Activated naive CD4-positive, alpha-beta T cell treated with anti-CD3 and anti-CD28 coated beads, Interleukin-2, amount 50 U/mL, for 24 hours (primary cell): ENCODE measurements around the gene UNG.
"Not testable (repeated sequence)": the region's sequence is repeated elsewhere in the genome, so short reads cannot be mapped to it uniquely, and the experiment has no call there.

Source experiments
- H3K27ac Mint-ChIP-seq: one replicate; pipeline ENCODE4 v1.8.0; 2021; ENCODE audit warnings: mild to moderate bottlenecking, mixed read lengths
- H3K27me3 Mint-ChIP-seq: one replicate; pipeline ENCODE4 v1.8.0; 2021; ENCODE audit warnings: mixed read lengths
- H3K36me3 Mint-ChIP-seq: one replicate; pipeline ENCODE4 v1.8.0; 2021; ENCODE audit warnings: mixed read lengths
- H3K4me1 Mint-ChIP-seq: one replicate; pipeline ENCODE4 v1.8.0; 2021; ENCODE audit warnings: mixed read lengths
- H3K4me3 Mint-ChIP-seq: one replicate; pipeline ENCODE4 v1.8.0; 2021; ENCODE audit warnings: mild to moderate bottlenecking, mixed read lengths
- H3K9me3 Mint-ChIP-seq: one replicate; pipeline ENCODE4 v1.8.0; 2021; ENCODE audit warnings: mixed read lengths

The UNG gene

DNA sequence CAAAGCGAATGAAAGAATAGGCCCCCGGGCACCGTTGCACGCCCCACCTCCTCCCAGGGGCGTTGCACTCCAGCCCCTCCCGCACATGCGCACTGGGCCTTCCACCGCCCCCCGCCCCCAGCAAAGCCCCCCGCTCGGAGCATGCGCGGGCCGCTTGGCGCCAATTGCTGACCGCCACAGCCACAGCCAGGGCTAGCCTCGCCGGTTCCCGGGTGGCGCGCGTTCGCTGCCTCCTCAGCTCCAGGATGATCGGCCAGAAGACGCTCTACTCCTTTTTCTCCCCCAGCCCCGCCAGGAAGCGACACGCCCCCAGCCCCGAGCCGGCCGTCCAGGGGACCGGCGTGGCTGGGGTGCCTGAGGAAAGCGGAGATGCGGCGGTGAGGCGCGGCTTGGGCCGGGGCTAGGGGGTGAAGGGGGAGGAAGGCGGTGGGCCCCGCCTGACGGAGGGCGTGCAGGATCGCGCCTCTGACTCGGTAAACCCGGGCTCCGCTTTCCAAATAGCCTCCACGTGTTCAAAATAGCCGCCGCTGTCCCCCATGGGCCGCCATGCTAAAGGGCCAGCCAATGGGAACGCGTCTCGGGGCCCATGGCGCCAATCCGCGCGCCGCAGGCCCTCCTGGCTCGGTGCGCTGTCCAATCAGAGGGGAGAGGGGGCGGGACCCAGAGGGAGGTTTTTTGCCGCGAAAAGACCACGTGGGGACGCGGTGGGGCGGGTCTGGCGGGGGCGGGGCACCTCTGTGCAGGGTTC lies at the start of gene UNG:
TSS of gene UNG (plus strand) at position 163 of the 748 bp plus-strand sequence. CDS start at position 246, 83 bp downstream.
- H3K27ac Mint-ChIP-seq: peak within 1 kb of the TSS; percentile 95
- H3K4me3 Mint-ChIP-seq: peak within 1 kb of the TSS; percentile 92
- no peaks in the 10 kb centered on the region for H3K9me3 Mint-ChIP-seq
- H3K36me3 Mint-ChIP-seq: peaks cover 10% of the 10 kb centered on the region
- peaks cover 39% of the 10 kb centered on the region for H3K4me1 Mint-ChIP-seq
- no peaks in the 10 kb centered on the region for H3K27me3 Mint-ChIP-seq

DNA sequence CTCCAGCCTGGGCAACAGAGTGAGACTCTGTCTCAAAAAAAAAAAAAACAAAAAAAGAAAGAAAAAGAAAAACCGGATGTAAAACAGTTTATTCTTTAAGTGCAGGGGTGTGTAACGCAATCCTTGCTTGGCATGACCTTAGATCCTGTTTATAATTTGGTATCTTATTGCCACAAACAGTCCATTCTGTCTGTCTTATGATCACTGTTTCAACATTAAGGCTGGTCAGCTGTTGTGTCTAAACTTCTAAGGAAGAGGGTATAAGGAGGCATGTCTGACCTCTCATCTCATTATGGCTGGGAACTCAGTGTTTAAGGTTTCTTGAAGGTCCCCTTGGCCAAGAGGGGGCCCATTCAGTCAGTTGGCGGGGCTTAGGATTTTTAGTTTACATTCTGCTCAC lies 48.7 kb upstream of the UNG start:
- H3K4me1 Mint-ChIP-seq: peaks cover 11% of the 10 kb centered on the region
- H3K4me3 Mint-ChIP-seq, H3K27me3 Mint-ChIP-seq, H3K36me3 Mint-ChIP-seq, H3K27ac Mint-ChIP-seq, H3K9me3 Mint-ChIP-seq: not testable (repeated sequence)

DNA sequence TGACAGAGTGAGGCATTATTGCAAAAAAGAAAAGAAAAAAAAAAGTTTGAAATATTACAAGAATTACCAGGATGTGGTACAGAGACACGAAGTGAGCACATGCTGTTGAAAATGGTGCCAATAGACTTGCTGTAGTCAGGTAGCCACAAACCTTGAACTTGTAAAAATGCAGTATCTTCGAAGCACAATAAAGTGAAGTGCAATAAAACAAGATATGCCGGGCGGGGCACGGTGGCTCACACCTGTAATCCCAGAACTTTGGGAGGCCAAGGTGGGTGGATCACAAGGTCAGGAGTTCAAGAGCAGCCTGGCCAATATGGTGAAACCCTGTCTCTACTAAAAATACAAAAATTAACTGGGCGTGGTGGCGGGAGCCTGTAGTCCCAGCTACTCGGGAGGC lies 47.6 kb upstream of the UNG start:
- not testable (repeated sequence) for H3K27me3 Mint-ChIP-seq

DNA sequence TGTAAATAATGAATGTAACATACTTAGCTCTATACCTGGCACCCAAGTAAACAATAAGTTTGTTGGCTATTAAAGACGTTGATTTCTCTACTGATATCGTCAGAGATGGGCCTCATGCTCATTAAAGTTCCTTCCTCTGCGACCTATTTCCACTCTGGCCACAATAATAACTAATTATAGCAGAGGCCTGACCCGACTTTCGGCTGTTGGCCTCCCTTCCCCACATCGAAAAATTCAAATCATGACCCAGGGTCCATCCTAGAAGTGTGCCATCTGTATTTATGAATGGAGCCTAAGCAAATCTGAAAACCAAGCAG lies 45.3 kb upstream of the UNG start:
- Mint-ChIP-seq H3K36me3 (peaks cover 6% of the 10 kb centered on the region), H3K4me3 (peak overlapping the region; percentile 95), H3K27ac (peak overlapping the region; percentile 87), H3K27me3 (no peaks in the 10 kb centered on the region), H3K9me3 (no peaks in the 10 kb centered on the region), H3K4me1 (peaks cover 20% of the 10 kb centered on the region)

More for the DNA sequence above, 47.6 kb upstream of the UNG start:
- H3K27ac Mint-ChIP-seq, H3K36me3 Mint-ChIP-seq, H3K4me3 Mint-ChIP-seq, H3K9me3 Mint-ChIP-seq: not testable (repeated sequence)
- H3K4me1 Mint-ChIP-seq: peaks cover 17% of the 10 kb centered on the region

DNA sequence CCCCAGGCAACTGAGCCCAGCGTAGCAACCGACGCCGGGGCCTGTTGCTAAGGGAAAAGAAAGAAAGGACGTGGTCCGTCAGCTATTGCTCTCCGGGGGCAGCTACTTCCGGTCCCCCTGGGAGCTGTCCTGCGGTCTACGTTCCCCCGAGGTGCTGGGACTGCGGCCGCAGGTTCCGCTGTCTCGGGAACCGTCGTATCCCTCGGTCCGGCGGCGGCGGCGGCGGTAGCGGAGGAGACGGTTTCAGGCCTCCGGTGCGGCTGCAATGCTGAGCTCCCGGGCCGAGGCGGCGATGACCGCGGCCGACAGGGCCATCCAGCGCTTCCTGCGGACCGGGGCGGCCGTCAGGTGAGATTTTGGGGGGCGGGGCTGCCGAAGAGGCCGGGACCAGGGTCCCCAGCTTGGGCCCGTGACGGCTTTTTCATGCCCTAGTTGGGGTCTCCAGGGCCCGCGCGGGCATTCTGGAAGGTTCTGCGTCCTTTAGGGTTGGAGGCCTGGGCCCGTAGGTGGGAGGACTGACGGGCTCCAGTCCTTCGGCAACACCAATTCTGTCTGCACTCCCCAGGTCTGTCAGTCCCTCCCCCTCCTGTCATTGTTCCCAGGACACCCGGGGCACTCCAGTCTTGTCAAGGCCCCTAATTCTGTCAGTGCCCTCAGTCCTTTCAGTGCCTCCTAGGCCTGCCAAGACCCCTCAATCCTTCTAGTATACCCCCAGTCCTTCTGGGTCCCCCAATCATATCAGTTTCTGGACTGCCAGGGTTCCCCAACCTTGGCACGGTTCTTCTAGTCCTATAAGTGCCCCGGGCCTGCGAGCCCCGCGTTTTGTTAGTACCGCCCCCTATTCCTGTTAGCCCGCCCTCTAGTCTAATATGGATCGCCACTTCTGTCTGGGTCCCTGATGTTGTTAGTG lies 44.7 kb upstream of the UNG start, which contains the start of gene USP30:
TSS of gene USP30 (plus strand) at position 163 of the 910 bp plus-strand sequence. CDS start at position 266, 103 bp downstream.
- H3K4me1 Mint-ChIP-seq: peaks cover 20% of the 10 kb centered on the region
- H3K27me3 Mint-ChIP-seq: no peaks in the 10 kb centered on the region
- H3K36me3 Mint-ChIP-seq: peaks cover 6% of the 10 kb centered on the region
- H3K27ac Mint-ChIP-seq: peak within 1 kb of the TSS; percentile 98
- H3K4me3 Mint-ChIP-seq: peak within 1 kb of the TSS; percentile 95
- H3K9me3 Mint-ChIP-seq: no peaks in the 10 kb centered on the region

DNA sequence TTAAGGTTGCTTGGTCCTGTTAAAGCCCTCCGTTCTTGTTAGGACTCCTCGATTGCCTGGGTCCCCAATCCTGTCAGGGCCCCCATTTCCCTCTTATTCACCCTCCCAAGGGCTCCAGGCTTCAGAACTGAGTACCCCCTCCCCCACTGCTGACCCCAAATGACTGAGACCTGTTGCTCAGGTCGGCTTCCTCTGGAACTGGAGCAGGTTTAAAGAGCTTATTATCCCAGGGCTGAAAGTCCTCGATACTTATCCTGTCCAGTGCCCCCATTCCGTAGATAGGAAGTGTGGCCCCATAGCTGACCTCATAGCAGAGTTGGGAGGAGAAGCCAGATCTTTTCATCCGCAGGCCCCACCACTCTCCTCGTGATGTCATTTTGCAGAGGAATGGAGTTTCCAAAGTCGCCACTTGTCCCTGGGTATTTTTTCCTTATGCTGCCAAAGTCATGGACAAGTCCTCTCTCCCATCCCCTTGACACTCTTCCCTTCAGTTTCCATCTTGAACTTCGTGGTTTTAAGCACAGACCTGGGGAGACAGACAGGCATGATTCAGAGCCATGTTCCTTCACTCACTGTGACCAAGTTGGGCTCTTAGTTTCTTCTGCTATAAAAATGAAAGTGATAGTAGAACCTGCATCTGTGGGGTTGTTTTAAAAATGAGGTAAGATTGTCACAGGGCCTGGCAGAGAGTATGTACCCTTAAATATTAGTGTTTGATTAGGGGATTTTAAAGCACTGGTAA lies 43.8 kb upstream of the UNG start:
- H3K27ac Mint-ChIP-seq: peak overlapping the region; percentile 98
- H3K27me3 Mint-ChIP-seq: no peaks in the 10 kb centered on the region
- peak overlapping the region; percentile 95 for H3K4me3 Mint-ChIP-seq
- H3K36me3 Mint-ChIP-seq: peaks cover 7% of the 10 kb centered on the region
- H3K4me1 Mint-ChIP-seq: peaks cover 20% of the 10 kb centered on the region
- no peaks in the 10 kb centered on the region for H3K9me3 Mint-ChIP-seq

DNA sequence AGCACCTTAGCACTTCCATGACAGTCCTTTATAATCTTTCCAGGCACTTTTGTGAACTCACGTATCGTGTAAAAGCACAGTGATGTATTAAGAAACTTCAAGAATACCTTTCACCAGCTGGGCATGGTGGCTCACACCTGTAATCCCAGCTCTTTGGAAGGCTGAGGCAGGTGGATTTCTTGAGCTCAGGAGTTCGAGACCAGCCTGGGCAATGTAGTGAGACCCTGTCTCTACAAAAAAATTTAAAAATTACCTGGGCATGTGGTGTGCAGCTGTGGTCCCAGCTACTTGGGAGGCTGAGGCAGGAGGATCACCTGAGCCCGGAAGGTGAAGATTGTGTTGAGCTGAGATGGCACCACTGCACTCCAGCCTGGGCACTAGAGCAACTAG lies 43.3 kb upstream of the UNG start:
- H3K27me3 Mint-ChIP-seq, H3K36me3 Mint-ChIP-seq, H3K9me3 Mint-ChIP-seq: not testable (repeated sequence)
- peak overlapping the region; percentile 98 for H3K27ac Mint-ChIP-seq
- peaks cover 20% of the 10 kb centered on the region for H3K4me1 Mint-ChIP-seq
- peak overlapping the region; percentile 95 for H3K4me3 Mint-ChIP-seq

DNA sequence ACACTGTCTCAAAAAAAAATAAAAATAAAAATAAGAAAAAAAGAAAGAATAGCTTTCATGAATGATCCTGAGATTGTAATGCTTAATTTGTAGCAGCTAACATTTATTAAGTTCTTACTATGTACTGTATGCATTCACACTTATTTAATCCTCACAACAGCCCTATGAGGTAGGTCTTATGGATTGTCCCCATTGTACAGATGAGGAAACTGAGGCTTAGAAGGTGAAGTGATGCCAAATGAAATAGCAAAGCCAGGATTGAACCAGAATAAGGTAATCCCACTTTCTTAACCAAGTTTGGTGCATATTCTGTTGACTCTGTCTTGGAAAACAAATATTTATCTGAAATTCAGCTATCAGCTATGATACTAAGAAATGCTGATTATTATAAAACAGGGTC lies 42.9 kb upstream of the UNG start:
- Mint-ChIP-seq H3K4me1 (peaks cover 20% of the 10 kb centered on the region), H3K36me3 (peaks cover 7% of the 10 kb centered on the region), H3K9me3 (no peaks in the 10 kb centered on the region), H3K27ac (peak overlapping the region; percentile 98), H3K4me3 (no peak overlapping the region), H3K27me3 (no peaks in the 10 kb centered on the region)

DNA sequence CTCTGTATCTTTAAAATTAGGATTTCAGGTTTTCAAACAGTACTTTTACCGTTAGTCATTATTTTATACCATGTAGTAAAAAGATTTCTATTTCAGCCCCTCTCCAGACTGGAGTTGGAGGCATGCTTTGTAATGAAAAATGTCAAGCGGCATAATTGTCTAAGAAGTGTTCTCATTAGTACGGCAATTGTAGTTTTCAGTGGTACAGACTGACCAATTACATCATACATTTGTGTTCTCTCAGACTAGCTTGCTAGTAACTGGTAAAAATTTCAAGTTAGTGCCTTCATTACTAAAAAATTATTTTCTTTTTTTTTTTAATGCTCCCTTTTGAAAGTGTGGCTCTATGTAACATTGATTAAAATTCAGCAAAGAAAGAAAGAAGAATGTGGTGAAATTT lies 40.5 kb upstream of the UNG start:
- Mint-ChIP-seq H3K9me3 (no peaks in the 10 kb centered on the region), H3K36me3 (peaks cover 9% of the 10 kb centered on the region), H3K4me1 (peaks cover 18% of the 10 kb centered on the region), H3K27ac (no peak overlapping the region), H3K4me3 (no peak overlapping the region), H3K27me3 (no peaks in the 10 kb centered on the region)

DNA sequence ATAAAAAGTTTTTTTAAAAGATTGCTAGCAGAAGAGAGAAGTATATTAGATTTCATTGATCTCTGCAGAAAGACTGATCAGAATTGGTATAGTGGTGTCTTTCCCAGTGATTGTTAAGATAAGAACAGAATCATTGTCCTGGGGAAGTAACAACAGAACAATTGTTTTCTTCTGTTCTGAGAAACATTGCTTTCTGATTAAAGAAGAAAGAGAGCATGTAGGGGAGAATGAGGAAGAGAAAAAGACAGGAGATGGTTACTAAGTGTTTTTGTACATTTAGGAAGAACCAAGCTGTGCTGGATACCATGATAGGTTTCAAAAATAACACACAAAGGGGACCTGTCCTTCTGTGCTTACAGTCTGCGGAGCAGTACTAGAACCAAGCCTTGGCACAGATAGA lies 40.0 kb upstream of the UNG start:
- Mint-ChIP-seq H3K27ac (no peak overlapping the region), H3K9me3 (no peaks in the 10 kb centered on the region), H3K36me3 (peaks cover 7% of the 10 kb centered on the region), H3K4me3 (no peak overlapping the region), H3K27me3 (no peaks in the 10 kb centered on the region), H3K4me1 (peaks cover 13% of the 10 kb centered on the region)

DNA sequence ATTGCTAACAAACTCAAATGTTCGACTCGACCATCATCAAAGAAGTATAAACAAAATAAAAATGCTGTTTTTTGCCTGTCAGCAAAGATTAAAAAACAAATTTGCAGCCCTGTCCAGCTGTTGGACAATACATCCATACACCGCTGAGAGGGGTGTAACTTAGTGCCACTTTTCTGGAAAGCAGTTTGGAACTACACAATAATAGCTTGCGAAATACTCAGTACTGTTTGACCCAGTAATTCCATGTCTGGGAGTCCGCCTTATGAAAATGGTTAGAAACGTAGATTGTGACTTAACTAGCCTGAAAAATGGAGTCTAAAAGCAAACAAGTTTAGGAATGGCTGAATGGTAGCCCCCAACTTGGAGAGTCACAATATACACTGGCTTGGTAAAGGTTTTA lies 38.6 kb upstream of the UNG start:
- H3K9me3 Mint-ChIP-seq: no peaks in the 10 kb centered on the region
- H3K27me3 Mint-ChIP-seq: no peaks in the 10 kb centered on the region
- H3K36me3 Mint-ChIP-seq: peaks cover 10% of the 10 kb centered on the region
- no peak overlapping the region for H3K4me3 Mint-ChIP-seq
- peaks cover 8% of the 10 kb centered on the region for H3K4me1 Mint-ChIP-seq
- H3K27ac Mint-ChIP-seq: no peak overlapping the region

DNA sequence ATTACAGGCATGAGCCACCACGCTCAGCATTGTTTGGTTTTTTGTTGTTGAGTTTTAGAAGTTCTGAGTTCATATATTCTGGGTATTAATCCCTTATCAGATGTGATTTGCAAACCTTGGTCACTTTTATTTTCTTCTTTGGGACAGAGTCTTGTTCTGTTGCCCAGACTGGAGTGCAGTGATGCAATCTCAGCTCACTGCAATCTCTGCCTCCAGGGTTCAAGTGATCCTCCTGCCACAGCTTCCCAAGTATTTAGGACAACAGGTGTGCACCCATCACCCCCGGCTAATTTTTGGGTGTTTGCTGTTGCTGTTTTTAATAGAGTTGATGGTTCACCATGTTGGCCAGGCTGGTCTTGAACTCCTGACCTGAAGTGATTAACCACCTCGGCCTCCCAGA lies 33.3 kb upstream of the UNG start:
- no peaks in the 10 kb centered on the region for H3K9me3 Mint-ChIP-seq
- H3K4me3 Mint-ChIP-seq: no peak overlapping the region
- H3K36me3 Mint-ChIP-seq: peaks cover 13% of the 10 kb centered on the region
- no peaks in the 10 kb centered on the region for H3K4me1 Mint-ChIP-seq
- H3K27ac Mint-ChIP-seq: no peak overlapping the region
- H3K27me3 Mint-ChIP-seq: no peaks in the 10 kb centered on the region

DNA sequence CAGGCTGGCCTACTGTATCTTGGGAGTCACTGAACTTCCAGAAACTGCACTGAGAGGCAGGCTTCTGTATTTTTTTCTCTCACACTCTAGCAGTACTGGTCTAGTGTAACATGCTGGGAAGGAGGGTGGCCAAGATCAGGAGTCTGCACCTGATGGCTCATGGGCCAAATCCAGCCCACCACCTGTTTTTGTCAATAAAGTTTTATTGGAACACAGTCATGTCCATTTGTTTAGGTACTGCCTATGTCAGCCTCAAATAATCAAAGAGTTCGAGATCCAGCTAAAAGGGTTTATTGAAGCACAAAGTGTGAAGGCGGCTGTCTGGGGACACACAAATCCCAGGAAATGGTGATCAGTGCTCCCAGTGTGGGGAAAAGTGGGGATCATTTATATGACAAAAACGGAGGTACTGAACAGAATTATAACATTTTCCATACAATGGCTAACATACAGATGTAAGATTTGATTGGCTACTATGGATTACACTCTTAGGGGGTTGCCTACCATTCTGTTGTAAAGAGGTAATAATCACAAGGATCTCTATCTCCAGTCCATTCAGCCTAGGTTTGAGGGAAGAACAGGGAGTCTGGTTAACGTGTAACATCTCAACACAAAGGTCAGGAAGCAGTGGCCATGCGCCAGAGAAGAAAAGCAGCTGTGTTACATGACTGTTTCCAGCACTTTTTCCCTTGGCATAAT lies 32.1 kb upstream of the UNG start:
- Mint-ChIP-seq H3K27me3 (no peaks in the 10 kb centered on the region), H3K9me3 (no peaks in the 10 kb centered on the region), H3K36me3 (peaks cover 15% of the 10 kb centered on the region), H3K4me1 (no peaks in the 10 kb centered on the region), H3K4me3 (no peak overlapping the region), H3K27ac (no peak overlapping the region)

DNA sequence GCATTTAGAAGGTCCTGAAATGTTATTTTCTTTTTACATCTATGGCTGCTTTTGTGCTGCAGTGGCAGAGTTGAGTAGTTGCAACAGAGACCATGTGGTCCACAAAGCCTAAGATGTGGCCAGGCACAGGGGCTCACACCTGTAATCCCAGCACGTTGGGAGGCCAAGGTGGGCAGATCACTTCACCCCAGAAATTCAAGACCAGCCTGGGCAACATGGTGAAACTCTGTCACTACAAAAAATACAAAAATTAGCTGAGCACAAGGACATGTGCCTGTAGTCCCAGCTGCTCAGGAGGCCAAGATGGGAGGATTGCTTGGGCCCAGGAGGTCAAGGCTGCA lies 31.6 kb upstream of the UNG start:
- no peak overlapping the region for H3K27ac Mint-ChIP-seq
- H3K4me3 Mint-ChIP-seq: no peak overlapping the region
- no peaks in the 10 kb centered on the region for H3K27me3 Mint-ChIP-seq
- H3K9me3 Mint-ChIP-seq: no peaks in the 10 kb centered on the region
- no peaks in the 10 kb centered on the region for H3K4me1 Mint-ChIP-seq
- peaks cover 16% of the 10 kb centered on the region for H3K36me3 Mint-ChIP-seq
